Neural progenitor cell (in vitro differentiated cells): ENCODE data around the gene GALK1.

Source experiments
- CTCF ChIP-seq: fragments of 200-600 bp; sonication (generic); IDR thresholded peaks from 2 replicates; pipeline ENCODE4 v1.5.1; 2017; ENCODE audit warnings: antibody characterized with exemption, mild to moderate bottlenecking
- EZH2 ChIP-seq: fragments of 200-600 bp; sonication (generic); IDR thresholded peaks from 2 replicates; pipeline ENCODE4 v1.6.1; 2017; ENCODE audit warnings: antibody characterized with exemption, mild to moderate bottlenecking, moderate library complexity

- no peak for TF ChIP-seq CTCF
- no peak for TF ChIP-seq EZH2
Measured at GRCh38 chr17:75784473-75785015, 19.6 kb upstream of the GALK1 start, which contains the start of gene UNK.
